DOHH2 (cell line): ENCODE results near the gene DACH1.

Experiments used
- H3F3A ChIP-seq: fragments of 200-600 bp; sonication (generic), shearing (Covaris generic); 2 replicates; pipeline ENCODE4 v1.6.0; 2016; ENCODE audit warnings: antibody characterized with exemption, mild to moderate bottlenecking; ENCODE audit not compliant: control insufficient read depth, insufficient read depth
- H3K27ac ChIP-seq: fragments of 200-600 bp; sonication (generic); 2 replicates; pipeline ENCODE4 v1.5.1; 2014; ENCODE audit warnings: low read depth, mild to moderate bottlenecking, low read length, moderate library complexity
- H3K27me3 ChIP-seq: fragments of 200-600 bp; sonication (generic); 2 replicates; pipeline ENCODE4 v1.6.1; 2014; ENCODE audit warnings: mild to moderate bottlenecking, low read length, mixed read lengths; ENCODE audit not compliant: control insufficient read depth
- H3K36me3 ChIP-seq: fragments of 200-600 bp; sonication (generic); 2 replicates; pipeline ENCODE4 v1.6.1; 2014; ENCODE audit warnings: mild to moderate bottlenecking, low read length, moderate library complexity, mixed read lengths; ENCODE audit not compliant: control insufficient read depth
- H3K4me1 ChIP-seq: fragments of 200-600 bp; sonication (generic); 2 replicates; pipeline ENCODE4 v1.6.1; 2014; ENCODE audit warnings: mild to moderate bottlenecking, low read length, mixed read lengths; ENCODE audit not compliant: control insufficient read depth
- H3K4me2 ChIP-seq: fragments of 200-600 bp; sonication (generic); 2 replicates; pipeline ENCODE4 v1.6.0; 2014; ENCODE audit warnings: mild to moderate bottlenecking, low read length, moderate library complexity
- H3K4me3 ChIP-seq: fragments of 200-600 bp; sonication (generic); 2 replicates; pipeline ENCODE4 v1.5.1; 2014; ENCODE audit warnings: mild to moderate bottlenecking, low read length, mixed read lengths
- H3K79me2 ChIP-seq: fragments of 200-600 bp; sonication (generic); 2 replicates; pipeline ENCODE4 v1.6.1; 2014; ENCODE audit warnings: mild to moderate bottlenecking, low read length, mixed read lengths; ENCODE audit not compliant: control insufficient read depth
- H3K9me2 ChIP-seq: fragments of 200-600 bp; sonication (generic); replicated peaks from 2 replicates; pipeline ENCODE4 v1.6.1; 2014; ENCODE audit warnings: mild to moderate bottlenecking, low read length, mixed read lengths; ENCODE audit not compliant: control insufficient read depth
- H3K9me3 ChIP-seq: fragments of 200-600 bp; sonication (generic); 2 replicates; pipeline ENCODE4 v1.6.1; 2014; ENCODE audit warnings: antibody characterized with exemption, low read length, mixed read lengths; ENCODE audit not compliant: control insufficient read depth, insufficient read depth
- H4K20me1 ChIP-seq: fragments of 200-600 bp; sonication (generic); 2 replicates; pipeline ENCODE4 v1.6.0; 2014; ENCODE audit warnings: low read depth, mild to moderate bottlenecking, antibody characterized with exemption, low read length, moderate library complexity; ENCODE audit not compliant: control insufficient read depth, insufficient read depth
- CTCF ChIP-seq: fragments of 200-600 bp; sonication (generic); IDR thresholded peaks from one replicate; pipeline ENCODE4 v1.5.1; 2014; ENCODE audit warnings: antibody characterized with exemption, mild to moderate bottlenecking, low read depth, low read length; ENCODE audit not compliant: poor library complexity, severe bottlenecking
- EZH2phosphoT487 ChIP-seq: fragments of 200-600 bp; sonication (generic); IDR thresholded peaks from 2 replicates; pipeline ENCODE4 v1.6.1; 2017; ENCODE audit warnings: borderline replicate concordance, mild to moderate bottlenecking, antibody characterized with exemption, low read length, moderate library complexity, mixed read lengths

DACH1 gene

GRCh38 chr13:71771144-71771543 is 95.9 kb downstream of the DACH1 start:
- Histone ChIP-seq H3K27me3 (no peaks in the 10 kb centered on the region), H3K9me2 (no peaks in the 10 kb centered on the region), H3K36me3 (no peaks in the 10 kb centered on the region), H3K9me3 (no peaks in the 10 kb centered on the region), H3K4me1 (no peaks in the 10 kb centered on the region), H3K4me2 (no peak overlapping the region), H4K20me1 (no peaks in the 10 kb centered on the region), H3K4me3 (no peak overlapping the region), H3K27ac (no peak overlapping the region), H3F3A (no peaks in the 10 kb centered on the region), H3K79me2 (no peaks in the 10 kb centered on the region)
- TF ChIP-seq EZH2phosphoT487 (no peak), CTCF (no peak)

- Histone ChIP-seq H3F3A (no peaks in the 10 kb centered on the region), H3K36me3 (no peaks in the 10 kb centered on the region), H3K4me1 (no peaks in the 10 kb centered on the region), H3K27ac (no peak overlapping the region), H3K9me2 (no peaks in the 10 kb centered on the region), H3K27me3 (no peaks in the 10 kb centered on the region), H3K9me3 (no peaks in the 10 kb centered on the region), H4K20me1 (no peaks in the 10 kb centered on the region), H3K79me2 (no peaks in the 10 kb centered on the region), H3K4me3 (no peak overlapping the region), H3K4me2 (no peak overlapping the region)
- TF ChIP-seq CTCF (no peak), EZH2phosphoT487 (no peak)
These were observed 96.3 kb downstream of the DACH1 start for GRCh38 chr13:71770710-71771109.

DNA sequence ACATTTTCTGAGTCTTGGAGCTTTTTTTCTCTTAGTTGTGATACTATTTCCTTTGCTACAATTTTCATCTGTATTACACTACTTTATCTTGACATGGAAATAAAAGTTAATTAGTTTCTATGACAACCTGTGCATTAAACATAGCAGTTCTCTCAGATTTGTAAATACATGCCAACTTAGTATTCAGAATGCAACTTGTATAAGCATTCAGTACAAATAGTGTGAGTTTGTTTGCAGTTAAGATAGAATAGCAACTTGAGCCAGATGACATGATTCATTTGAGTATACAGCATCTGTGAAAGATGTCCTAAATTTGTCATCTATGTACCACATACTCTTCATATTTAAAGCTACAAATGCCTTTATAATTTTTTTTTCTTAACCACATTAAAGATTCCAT is 98.1 kb downstream of the DACH1 start:
- Histone ChIP-seq H3K27me3 (no peaks in the 10 kb centered on the region), H3K36me3 (no peaks in the 10 kb centered on the region), H3K4me2 (no peak overlapping the region), H3K9me2 (no peaks in the 10 kb centered on the region), H3K4me1 (no peaks in the 10 kb centered on the region), H3K79me2 (no peaks in the 10 kb centered on the region), H3K27ac (no peak overlapping the region), H3K9me3 (no peaks in the 10 kb centered on the region), H3K4me3 (no peak overlapping the region), H4K20me1 (no peaks in the 10 kb centered on the region), H3F3A (no peaks in the 10 kb centered on the region)
- TF ChIP-seq CTCF (no peak), EZH2phosphoT487 (no peak)
